Jurkat, Clone E6-1 (cell line): ENCODE results near the gene FXYD7. TPM values are rescaled to one million over a fixed set of nuclear protein-coding genes. Genes with fewer than 3 reads are reported as not detected.
"Not testable (repeated sequence)": the region's sequence is repeated elsewhere in the genome, so short reads cannot be mapped to it uniquely, and the experiment has no call there.

Source experiments
- DNase-seq: peaks from one replicate; pipeline ENCODE4 v3.0.0-alpha.2; 2011; ENCODE audit warnings: low read depth, low spot score
- H3K4me3 ChIP-seq: 2 replicates; pipeline ENCODE4 v1.5.1; 2011; ENCODE audit warnings: mild to moderate bottlenecking, low read length, control low read depth, moderate library complexity
- polyA plus RNA-seq: library from polyadenylated mRNA; unstranded; fragments of >200 nt; gene quantifications from one replicate; pipeline ENCODE4 v1.2.1, GENCODE V29; 2012; ENCODE audit warnings: missing spikeins; ENCODE audit not compliant: insufficient read length, insufficient read depth

Gene FXYD7, protein sequence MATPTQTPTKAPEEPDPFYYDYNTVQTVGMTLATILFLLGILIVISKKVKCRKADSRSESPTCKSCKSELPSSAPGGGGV
- polyA plus RNA-seq = not detected

- no peak for DNase-seq
- peak within 1 kb of the TSS; percentile 22 for H3K4me3 ChIP-seq
Observed at GRCh38 chr19:35143231-35143715, at the start of gene FXYD7. Gene FXYD7 (plus strand): TSS chr19:35143255. CDS start chr19:35143334, 79 bp downstream.

- no peak overlapping the region for H3K4me3 ChIP-seq
- DNase-seq = no peak
Observed at GRCh38 chr19:35093430-35093829, 49.6 kb upstream of the FXYD7 start.

DNA sequence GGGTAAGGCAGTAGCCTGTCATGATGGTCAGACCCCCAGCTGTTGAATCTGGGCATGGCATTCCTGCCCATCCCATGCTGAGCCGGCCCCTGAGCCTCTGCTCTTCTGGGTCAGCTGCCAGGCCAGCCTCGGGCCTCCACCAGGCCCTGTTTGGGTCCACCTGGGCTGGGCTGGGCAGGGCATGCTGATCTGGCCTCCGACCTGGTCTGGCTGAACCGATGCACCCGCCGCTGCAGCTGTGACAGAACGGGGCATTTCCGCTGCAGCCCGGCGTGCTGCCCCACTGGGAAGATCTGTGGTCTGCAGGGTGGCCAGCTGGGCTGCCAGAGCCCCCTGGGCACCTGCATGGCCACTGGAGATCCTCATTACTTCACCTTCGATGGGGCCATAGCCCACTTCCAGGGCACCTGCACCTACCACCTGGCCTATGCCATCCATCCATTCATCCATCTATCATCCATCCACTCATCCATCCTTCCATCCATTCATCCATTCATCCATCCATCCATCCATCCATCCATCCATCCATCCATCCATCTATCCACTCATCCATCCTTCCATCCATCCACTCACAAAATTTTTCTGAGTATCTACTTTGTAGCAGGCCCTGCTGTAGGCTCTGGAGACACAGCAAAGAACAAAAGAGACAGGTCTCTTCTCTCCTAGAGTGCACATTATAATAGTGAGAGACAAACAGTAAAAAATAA is 49.0 kb upstream of the FXYD7 start:
- DNase-seq = no peak
- no peak overlapping the region for H3K4me3 ChIP-seq

GRCh38 chr19:35094656-35095055 is 48.4 kb upstream of the FXYD7 start:
- DNase-seq = no peak
- H3K4me3 ChIP-seq = no peak overlapping the region

GRCh38 chr19:35095667-35096368 is 47.2 kb upstream of the FXYD7 start:
- DNase-seq = no peak
- no peak overlapping the region for H3K4me3 ChIP-seq

- no peak for DNase-seq
- no peak overlapping the region for H3K4me3 ChIP-seq
Observed at GRCh38 chr19:35098413-35099049, 44.5 kb upstream of the FXYD7 start.

DNA sequence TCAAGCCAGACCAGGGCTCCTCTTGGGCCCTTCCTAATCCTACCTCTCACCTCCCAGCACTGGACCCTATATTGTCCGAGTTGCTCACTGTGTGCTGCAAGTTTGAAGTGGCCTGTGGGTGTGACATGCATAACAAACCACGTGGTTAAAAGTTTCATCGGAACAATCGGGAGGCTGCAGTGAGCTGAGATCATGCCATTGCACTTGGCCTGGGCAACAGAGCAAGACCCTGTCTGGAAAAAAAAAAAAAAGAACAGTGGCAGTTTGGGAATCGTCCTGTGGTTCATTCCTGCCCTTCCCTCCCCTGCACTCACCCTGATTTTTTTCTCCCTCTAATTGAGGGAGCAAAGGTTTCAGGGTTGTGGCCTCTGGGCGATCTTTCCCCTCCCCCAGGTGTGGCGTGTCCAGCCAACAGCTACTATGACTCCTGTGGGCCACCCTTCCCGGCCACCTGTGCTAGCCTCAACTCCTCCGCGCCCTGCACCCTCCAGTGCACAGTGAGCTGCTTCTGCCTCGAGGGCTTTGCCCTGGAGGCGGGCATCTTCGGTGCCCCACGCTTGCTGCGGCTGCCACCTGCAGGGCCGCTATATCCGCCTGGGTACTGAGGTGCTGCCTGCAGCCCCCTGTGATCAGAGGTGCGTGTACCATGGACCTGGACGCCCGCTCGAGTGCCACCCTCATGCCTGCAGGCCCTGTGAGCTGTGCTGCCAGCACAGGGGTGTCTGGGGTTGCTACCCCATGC is 43.7 kb upstream of the FXYD7 start:
- no peak for DNase-seq
- no peak overlapping the region for H3K4me3 ChIP-seq

GRCh38 chr19:35099897-35100275 is 43.2 kb upstream of the FXYD7 start:
- H3K4me3 ChIP-seq = no peak overlapping the region
- DNase-seq = no peak

DNA sequence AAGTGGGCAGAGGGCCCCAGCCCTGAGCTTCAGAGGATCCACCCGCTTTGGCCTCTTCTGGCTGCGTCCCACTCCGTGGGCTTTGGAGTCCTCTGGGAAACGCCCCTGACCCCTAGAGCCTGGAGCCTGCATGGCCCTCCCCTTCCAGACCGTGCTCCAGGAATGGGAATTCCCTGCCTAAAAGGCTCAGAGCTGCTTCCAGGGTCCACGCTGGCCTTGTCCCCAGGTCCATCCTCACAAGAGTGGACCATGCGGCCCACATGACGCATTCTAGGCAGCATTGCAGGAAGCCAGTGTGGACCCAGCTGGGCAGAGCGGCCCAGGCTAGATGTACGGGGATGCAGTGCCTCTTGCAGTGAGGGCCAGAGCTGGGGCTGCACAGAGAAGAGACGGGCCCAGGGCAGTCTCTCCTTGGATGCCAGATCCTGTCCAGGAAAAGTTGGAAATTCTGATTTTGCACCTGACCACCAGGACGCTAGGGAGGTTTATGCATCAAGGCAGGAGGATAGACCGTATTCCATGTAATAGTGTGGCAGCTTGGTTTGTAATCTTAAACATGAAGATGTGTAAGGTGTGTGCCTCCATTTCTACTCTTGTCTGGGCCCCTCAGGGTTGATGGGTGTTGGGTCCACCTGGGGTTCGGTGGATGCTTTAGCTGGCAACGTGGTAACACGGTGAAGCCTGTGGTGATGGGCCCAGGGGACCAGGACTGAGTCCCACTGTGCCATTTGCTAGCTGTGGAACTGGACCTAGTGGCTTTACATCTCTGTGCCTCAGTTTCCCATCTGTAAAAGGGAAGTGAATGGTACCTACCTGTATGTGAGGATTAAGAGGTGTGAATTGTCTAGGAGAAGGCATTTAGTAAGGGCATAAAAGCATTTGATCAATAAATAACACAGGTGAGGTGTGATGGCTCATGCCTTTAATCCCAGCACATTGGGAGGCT is 42.2 kb upstream of the FXYD7 start:
- no peak overlapping the region for H3K4me3 ChIP-seq

GRCh38 chr19:35101949-35102348 is 41.1 kb upstream of the FXYD7 start:
- DNase-seq, H3K4me3 ChIP-seq: not testable (repeated sequence)

More for the DNA sequence above, 42.2 kb upstream of the FXYD7 start:
- no peak for DNase-seq

- DNase-seq, H3K4me3 ChIP-seq: not testable (repeated sequence)
Observed at GRCh38 chr19:35103614-35104013, 39.4 kb upstream of the FXYD7 start.

GRCh38 chr19:35104361-35104760 is 38.7 kb upstream of the FXYD7 start:
- DNase-seq = no peak
- no peak overlapping the region for H3K4me3 ChIP-seq

GRCh38 chr19:35105047-35105410 is 38.0 kb upstream of the FXYD7 start:
- no peak for DNase-seq
- H3K4me3 ChIP-seq = no peak overlapping the region

DNA sequence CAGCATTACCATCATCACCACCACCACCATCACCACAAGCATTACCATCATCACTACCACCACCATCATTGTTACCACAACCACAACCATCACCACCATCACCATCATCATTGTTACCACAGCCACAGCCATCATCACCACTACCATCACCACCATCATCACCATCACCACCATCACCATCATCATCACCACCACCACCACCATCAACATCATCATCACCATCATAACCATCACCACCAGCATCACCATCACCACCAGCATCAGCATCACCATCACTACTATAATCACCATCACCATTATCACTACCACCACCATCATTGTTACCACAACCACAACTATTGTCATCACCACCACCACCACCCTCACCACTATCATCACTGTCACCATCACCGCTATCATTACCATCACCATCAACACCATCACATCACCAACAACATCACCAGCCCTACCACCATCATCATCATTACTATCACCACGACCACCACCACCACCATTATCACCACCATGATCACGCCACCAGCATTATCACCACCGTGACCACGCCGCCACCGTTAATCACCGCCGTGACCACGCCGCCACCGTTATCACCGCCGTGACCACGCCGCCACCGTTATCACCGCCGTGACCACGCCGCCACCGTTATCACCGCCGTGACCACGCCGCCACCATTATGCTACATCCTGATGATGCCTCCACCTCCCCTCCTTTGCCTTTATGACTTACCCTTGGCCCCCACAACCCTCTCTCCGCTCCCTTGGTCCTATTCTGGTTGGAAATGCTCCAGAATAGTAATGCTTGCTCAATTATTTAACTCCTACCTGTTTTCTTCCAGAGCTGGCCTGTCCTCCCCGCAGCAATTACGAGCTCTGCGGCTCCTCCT is 37.4 kb upstream of the FXYD7 start:
- no peak overlapping the region for H3K4me3 ChIP-seq
- no peak for DNase-seq

DNA sequence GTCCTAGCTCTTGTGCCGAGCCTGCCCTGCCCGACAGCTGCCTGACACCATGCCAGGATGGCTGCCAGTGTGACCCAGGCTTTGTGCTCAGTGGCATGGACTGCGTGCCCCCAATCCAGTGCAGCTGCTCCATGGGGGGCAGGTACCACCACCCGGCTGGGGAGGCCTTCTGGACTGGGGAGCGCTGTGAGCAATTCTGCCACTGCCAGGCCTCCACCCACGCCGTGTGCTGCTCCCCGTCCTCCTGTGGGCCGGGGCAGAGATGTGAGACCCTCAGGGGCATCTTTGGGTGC is 36.8 kb upstream of the FXYD7 start:
- no peak overlapping the region for H3K4me3 ChIP-seq
- DNase-seq = no peak

DNA sequence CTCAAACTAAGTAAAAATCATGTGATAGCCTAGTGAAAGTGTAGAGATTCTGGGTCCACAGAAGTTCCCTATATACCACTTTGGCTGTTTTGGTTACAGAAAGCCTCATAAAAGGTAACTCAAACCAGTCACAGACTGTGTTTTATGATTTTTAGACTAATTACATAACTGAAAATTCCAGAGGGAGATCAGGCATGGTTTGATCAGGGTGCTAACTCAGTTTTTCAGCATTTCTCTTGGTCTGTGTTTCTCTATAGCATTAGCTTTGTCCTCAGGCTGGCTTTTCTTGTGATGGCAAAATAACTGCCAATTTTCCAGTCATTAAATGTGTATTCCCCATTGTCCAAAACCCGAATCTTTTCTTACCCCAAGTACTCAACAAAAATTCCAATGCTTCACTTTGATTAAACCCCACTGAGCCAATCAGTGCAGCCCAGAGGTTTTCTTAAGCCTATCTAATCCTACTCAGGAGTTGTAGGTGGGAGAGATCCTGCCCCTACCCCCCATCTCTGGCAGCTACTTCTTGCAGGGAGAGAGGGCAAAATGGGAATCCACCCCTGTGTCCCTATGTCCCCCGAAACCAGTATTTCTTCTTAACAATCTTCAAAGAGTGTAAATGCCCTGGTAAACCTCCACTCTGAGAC is 36.0 kb upstream of the FXYD7 start:
- no peak overlapping the region for H3K4me3 ChIP-seq
- no peak for DNase-seq

DNA sequence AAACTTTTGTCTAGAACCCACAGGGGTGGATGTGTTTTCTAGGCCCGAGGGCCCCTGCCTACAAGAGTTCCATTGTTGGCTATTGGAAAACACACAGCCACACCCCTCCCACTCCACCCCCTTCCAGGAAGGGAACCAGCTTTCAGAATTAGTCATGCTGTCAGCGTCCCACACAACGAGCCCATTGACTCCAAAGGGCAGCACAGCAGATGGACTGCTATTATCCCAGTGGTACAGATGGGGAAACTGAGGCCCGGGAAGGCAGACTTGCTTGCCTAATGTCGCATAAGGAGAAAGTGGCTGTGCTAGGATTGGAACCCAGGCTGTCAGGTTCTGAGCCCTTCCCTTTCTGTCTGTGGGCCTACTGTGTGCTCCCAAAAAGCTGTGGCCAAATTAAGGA is 35.5 kb upstream of the FXYD7 start:
- H3K4me3 ChIP-seq = no peak overlapping the region
- DNase-seq = no peak
